Measurements from ENCODE around the gene TRIM8. TPM values are rescaled to one million over a fixed set of nuclear protein-coding genes. Genes with fewer than 3 reads are reported as not detected.

TRIM8 gene
- total RNA-seq, 1 experiment from 2014 or later: 37.0 TPM

GRCh38 chr10:102698894-102699293, 54.6 kb downstream of the TRIM8 start:
- Histone ChIP-seq H3K14ac (ENCODE audit: insufficient read depth, low read length) (no peak overlapping the region), H2AK5ac (ENCODE audit: insufficient read length, low read length) (no peak overlapping the region), H4K91ac (ENCODE audit: insufficient read length, low read depth, low read length) (no peak overlapping the region), H3K4me2 (ENCODE audit: insufficient read depth, insufficient read length, low read length) (no peak overlapping the region), H2BK120ac (ENCODE audit: low read depth, low read length, poor library complexity, severe bottlenecking) (no peak overlapping the region), H4K20me1 (ENCODE audit: control insufficient read depth, insufficient read depth, insufficient read length) (no peaks in the 10 kb centered on the region), H3T11ph (ENCODE audit: low read length) (no peak overlapping the region), H3K23ac (ENCODE audit: insufficient read length, low read depth, low read length) (no peak overlapping the region), H2BK5ac (ENCODE audit: insufficient read length, low read length) (no peak overlapping the region), H2AFZ (ENCODE audit: low read length) (no peak overlapping the region), H2BK15ac (ENCODE audit: low read depth, low read length) (no peak overlapping the region), H3K9ac (ENCODE audit: extremely low read depth, insufficient read length, low read length) (no peak overlapping the region), H3K79me1 (ENCODE audit: insufficient read depth, low read depth, low read length, poor library complexity, severe bottlenecking) (no peaks in the 10 kb centered on the region), H3K56ac (ENCODE audit: insufficient read length, low read depth, low read length) (no peak overlapping the region), H4K5ac (ENCODE audit: insufficient read length, low read depth, low read length) (no peak overlapping the region), H2BK20ac (ENCODE audit: low read depth, low read length, poor library complexity, severe bottlenecking) (no peak overlapping the region), H3K18ac (ENCODE audit: insufficient read length, low read depth, low read length) (no peak overlapping the region), H3K27ac (ENCODE audit: insufficient read length, low read depth, low read length) (no peak overlapping the region), H2BK12ac (ENCODE audit: insufficient read length, low read depth, low read length) (no peak overlapping the region), H3K4ac (ENCODE audit: low read depth, low read length) (no peak overlapping the region), H3K9me3 (ENCODE audit: control insufficient read depth, low read depth, low read length) (no peaks in the 10 kb centered on the region), H4K8ac (replicated peaks; ENCODE audit: insufficient read length, low read depth, low read length) (no peak overlapping the region), H3K79me2 (ENCODE audit: insufficient read depth, low read length) (no peaks in the 10 kb centered on the region), H3K27me3 (ENCODE audit: insufficient read depth, low read length) (no peaks in the 10 kb centered on the region), H3K4me1 (ENCODE audit: insufficient read depth, low read length) (no peaks in the 10 kb centered on the region), H3K23me2 (ENCODE audit: insufficient read length, low read depth, low read length, poor library complexity, severe bottlenecking) (no peaks in the 10 kb centered on the region)
- Mint-ChIP-seq H3K4me1 (peaks cover 0 to 3% of the 10 kb centered on the region in 2 experiments; a peak in 1 of 4 replicates), H3K4me3 (no peak overlapping the region), H3K27me3 (ENCODE audit: low read depth) (no peaks in the 10 kb centered on the region), H3K27ac (peak overlapping the region in 1 of 3 experiments; percentile 25; a peak in 1 of 7 replicates), H3K9me3 (no peaks in the 10 kb centered on the region; a peak in 1 of 5 replicates), H3K36me3 (ENCODE audit: insufficient read depth in 1 of 3, low read depth in 3 of 3) (peaks cover 13 to 43% (median 40%) of the 10 kb centered on the region in 3 experiments; a peak in 6 of 7 replicates)
- no peak for DNase-seq
- TF ChIP-seq CTCF (conservative IDR thresholded peaks at IDR 0.05): no peak
- no CpG with 5 or more reads among the region's 2 CpGs for WGBS (ENCODE audit: extremely low coverage, insufficient read length, low lambda C conversion rate)

Data from H9 (cell line).